H1 (cell line): ENCODE results near the gene KRTAP5-6.

Source experiments
- ATF2 ChIP-seq: IDR thresholded peaks from 2 replicates; pipeline ENCODE4 v1.6.1; 2012; ENCODE audit warnings: low read length, inconsistent platforms
- CEBPB ChIP-seq: IDR thresholded peaks from 2 replicates; pipeline ENCODE4 v1.6.1; 2012; ENCODE audit warnings: low read depth, low read length
- CHD1 ChIP-seq: IDR thresholded peaks from 2 replicates; pipeline ENCODE4 v1.6.1; 2012; ENCODE audit warnings: low read depth, low read length, improper control_type of control experiment
- CTCF ChIP-seq, 3 experiments: IDR thresholded peaks; 1 replicate in 2 of 3; 2 replicates in 1 of 3; pipeline versions ENCODE4 v1.5.1 to v1.6.1; 2011; ENCODE audit warnings: low read length in 3 of 3, mild to moderate bottlenecking in 3 of 3, inconsistent platforms in 2 of 3, low read depth in 1 of 3, moderate library complexity in 1 of 3; ENCODE audit not compliant: insufficient read depth in 1 of 3; ENCODE audit errors: control extremely low read depth in 1 of 3
- GABPA ChIP-seq: IDR thresholded peaks from 2 replicates; pipeline ENCODE4 v1.6.1; 2011; ENCODE audit warnings: mild to moderate bottlenecking, low read length, moderate library complexity, borderline replicate concordance; ENCODE audit not compliant: insufficient read depth
- HDAC6 ChIP-seq: IDR thresholded peaks from one replicate; pipeline ENCODE4 v1.7.1; 2012; ENCODE audit warnings: low read depth, mild to moderate bottlenecking, inconsistent platforms, low read length, moderate library complexity
- PHF8 ChIP-seq: fragments of 200-600 bp; sonication (generic); conservative IDR thresholded peaks from 2 replicates; pipeline ENCODE4 v1.7.1; 2012; ENCODE audit warnings: low read depth, mild to moderate bottlenecking, inconsistent platforms, low read length, moderate library complexity
- POLR2A ChIP-seq, 2 experiments: IDR thresholded peaks; 1 replicate in 1 of 2; 2 replicates in 1 of 2; pipeline ENCODE4 v1.6.1; 2011; ENCODE audit warnings: low read depth in 2 of 2, low read length in 2 of 2, mild to moderate bottlenecking in 2 of 2; ENCODE audit errors: control extremely low read depth in 1 of 2
- RAD21 ChIP-seq, 2 experiments: IDR thresholded peaks in 1 of 2; conservative IDR thresholded peaks in 1 of 2; 2 replicates each; pipeline ENCODE4 v1.6.1; 2011; ENCODE audit warnings: low read depth in 2 of 2, low read length in 2 of 2, improper control_type of control experiment in 1 of 2, inconsistent platforms in 1 of 2, mild to moderate bottlenecking in 1 of 2, moderate library complexity in 1 of 2

GRCh38 chr11:1714908-1715885, 18.2 kb downstream of the KRTAP5-6 start:
- TF ChIP-seq PHF8 (no peak), CEBPB (no peak), POLR2A (IDR thresholded peaks at IDR 0.05; ENCODE audit: control extremely low read depth in 1 of 2, low read depth in 2 of 2, low read length in 2 of 2) (no peak), GABPA (no peak), CHD1 (no peak), HDAC6 (no peak), CTCF (IDR thresholded peaks at IDR 0.05; ENCODE audit: control extremely low read depth in 1 of 3, insufficient read depth in 1 of 3, low read depth in 1 of 3, low read length in 3 of 3) (no peak), ATF2 (no peak), RAD21 (IDR thresholded peaks at IDR 0.05 in 1 of 2, conservative IDR thresholded peaks at IDR 0.05 in 1 of 2; ENCODE audit: low read depth in 2 of 2, low read length in 2 of 2) (no peak)
